IMR-90 (cell line): ENCODE measurements around the gene SOX6. TPM values are rescaled to one million over a fixed set of nuclear protein-coding genes. Genes with fewer than 3 reads are reported as not detected.

Source experiments
- ATAC-seq: fragments of 200-7000 bp; cut with Tn5 transposase; 2 replicates; pipeline ENCODE4 v1.9.1; 2020; ENCODE audit warnings: low read depth, mild to moderate bottlenecking, moderate library complexity
- BruUV-seq: library from RNA; stranded (reverse); fragments of 400-500 nt; replicated peaks from 2 replicates; lab custom pipeline; 2021; lab: Mats Ljungman, UMichigan
- CTCF ChIA-PET: fragments of 300-600 bp; formaldehyde crosslinking; extraction: SDS; loops from one replicate; lab custom pipeline; 2021; ENCODE audit warnings: antibody characterized with exemption; lab: Yijun Ruan, JAX
- POLR2A ChIA-PET: fragments of 300-600 bp; sonication (Branson Sonifier 250); formaldehyde crosslinking; loops from one replicate; lab custom pipeline; 2022; ENCODE audit warnings: antibody characterized with exemption; ENCODE audit not compliant: unreplicated experiment; lab: Charles Lee
- DNase-seq: peaks from one replicate; pipeline ENCODE4 v3.0.0; 2013
- H2AFZ ChIP-seq: replicated peaks from 2 replicates; pipeline ENCODE3; 2013; ENCODE audit warnings: low read length, mild to moderate bottlenecking; ENCODE audit not compliant: poor library complexity
- H2AK5ac ChIP-seq: 2 replicates; pipeline ENCODE4 v1.6.1; 2013; ENCODE audit warnings: low read depth, low read length, inconsistent platforms
- H2AK9ac ChIP-seq: replicated peaks from 2 replicates; pipeline ENCODE3; 2013; ENCODE audit warnings: mild to moderate bottlenecking, low read depth, low read length, moderate library complexity; ENCODE audit not compliant: poor library complexity
- H2BK120ac ChIP-seq: 2 replicates; pipeline ENCODE4 v1.6.1; 2013; ENCODE audit warnings: low read depth, low read length, inconsistent platforms
- H2BK15ac ChIP-seq: 3 replicates; pipeline ENCODE4 v1.6.1; 2013; ENCODE audit warnings: low read depth, low read length, inconsistent platforms
- H2BK20ac ChIP-seq: 2 replicates; pipeline ENCODE4 v1.6.1; 2013; ENCODE audit warnings: low read depth, mild to moderate bottlenecking, inconsistent platforms, low read length, moderate library complexity
- H2BK5ac ChIP-seq: 2 replicates; pipeline ENCODE4 v1.6.1; 2013; ENCODE audit warnings: mild to moderate bottlenecking, low read depth, low read length, inconsistent platforms; ENCODE audit not compliant: poor library complexity, severe bottlenecking
- H3K14ac ChIP-seq: replicated peaks from 2 replicates; pipeline ENCODE4 v1.6.1; 2013; ENCODE audit warnings: low read depth, low read length, inconsistent platforms
- H3K18ac ChIP-seq: 2 replicates; pipeline ENCODE4 v1.6.1; 2013; ENCODE audit warnings: low read depth, low read length, control low read depth
- H3K23ac ChIP-seq: 2 replicates; pipeline ENCODE4 v1.6.1; 2013; ENCODE audit warnings: low read depth, low read length, inconsistent platforms
- H3K27ac ChIP-seq: 2 replicates; pipeline ENCODE4 v1.5.1; 2013; ENCODE audit warnings: mild to moderate bottlenecking, control low read depth, low read length; ENCODE audit not compliant: insufficient read depth
- H3K27me3 ChIP-seq: 2 replicates; pipeline ENCODE4 v1.6.1; 2013; ENCODE audit warnings: low read length; ENCODE audit not compliant: control insufficient read depth, insufficient read depth
- H3K36me3 ChIP-seq: 2 replicates; pipeline ENCODE4 v1.6.1; 2013; ENCODE audit warnings: low read length, mixed read lengths; ENCODE audit not compliant: control insufficient read depth, insufficient read depth
- H3K4ac ChIP-seq: 2 replicates; pipeline ENCODE4 v1.6.1; 2013; ENCODE audit warnings: low read depth, low read length, inconsistent platforms
- H3K4me1 ChIP-seq: 2 replicates; pipeline ENCODE4 v1.6.1; 2013; ENCODE audit warnings: low read length, mixed read lengths; ENCODE audit not compliant: control insufficient read depth, insufficient read depth
- H3K4me2 ChIP-seq: 2 replicates; pipeline ENCODE4 v1.6.1; 2013; ENCODE audit warnings: low read depth, mild to moderate bottlenecking, control low read depth, low read length, moderate library complexity
- H3K4me3 ChIP-seq: 2 replicates; pipeline ENCODE4 v1.5.1; 2013; ENCODE audit warnings: low read depth, mild to moderate bottlenecking, control low read depth, low read length, moderate library complexity; ENCODE audit not compliant: insufficient read depth
- H3K56ac ChIP-seq: 2 replicates; pipeline ENCODE4 v1.6.1; 2013; ENCODE audit warnings: low read length, inconsistent platforms; ENCODE audit not compliant: insufficient read depth; ENCODE audit errors: extremely low read depth
- H3K79me1 ChIP-seq, 2 experiments: 2 replicates each; pipeline ENCODE4 v1.6.1; 2013; ENCODE audit warnings: low read length in 2 of 2, inconsistent platforms in 1 of 2, low read depth in 1 of 2
- H3K9ac ChIP-seq: 2 replicates; pipeline ENCODE4 v1.6.1; 2013; ENCODE audit warnings: low read depth, low read length, control low read depth
- H3K9me1 ChIP-seq: 2 replicates; pipeline ENCODE4 v1.6.1; 2013; ENCODE audit warnings: low read length, inconsistent platforms; ENCODE audit not compliant: insufficient read depth
- H3K9me3 ChIP-seq: 2 replicates; pipeline ENCODE4 v1.6.1; 2013; ENCODE audit warnings: low read length; ENCODE audit not compliant: control insufficient read depth, insufficient read depth
- H4K20me1 ChIP-seq: 2 replicates; pipeline ENCODE4 v1.6.1; 2013; ENCODE audit warnings: low read length, inconsistent platforms; ENCODE audit not compliant: insufficient read depth
- H4K5ac ChIP-seq: 2 replicates; pipeline ENCODE4 v1.6.1; 2013; ENCODE audit warnings: mild to moderate bottlenecking, low read depth, low read length, control low read depth
- H4K8ac ChIP-seq, 2 experiments: 2 replicates each; pipeline ENCODE4 v1.6.1; 2013; ENCODE audit warnings: low read depth in 2 of 2, low read length in 2 of 2, control low read depth in 1 of 2, inconsistent platforms in 1 of 2
- H4K91ac ChIP-seq: 2 replicates; pipeline ENCODE4 v1.6.1; 2013; ENCODE audit warnings: low read depth, low read length, inconsistent platforms; ENCODE audit not compliant: insufficient read depth
- CEBPB ChIP-seq: IDR thresholded peaks from 2 replicates; pipeline ENCODE4 v1.6.1; 2012; ENCODE audit warnings: low read depth, low read length, improper control_type of control experiment
- CTCF ChIP-seq: conservative IDR thresholded peaks from 2 replicates; pipeline ENCODE4 v1.5.1; 2012; ENCODE audit warnings: mild to moderate bottlenecking, low read depth, low read length, improper control_type of control experiment
- MAFK ChIP-seq: IDR thresholded peaks from 2 replicates; pipeline ENCODE4 v1.6.1; 2012; ENCODE audit warnings: low read depth, low read length, improper control_type of control experiment
- MAZ ChIP-seq: IDR thresholded peaks from 2 replicates; pipeline ENCODE4 v1.6.1; 2012; ENCODE audit warnings: low read depth, mild to moderate bottlenecking, low read length, improper control_type of control experiment, moderate library complexity, borderline replicate concordance
- MXI1 ChIP-seq: IDR thresholded peaks from 2 replicates; pipeline ENCODE4 v1.6.1; 2012; ENCODE audit warnings: low read depth, mild to moderate bottlenecking, low read length, moderate library complexity, borderline replicate concordance
- NFE2L2 ChIP-seq: fragments of 150-350 bp; IDR thresholded peaks from 2 replicates; pipeline ENCODE4 v1.6.1; 2016; ENCODE audit warnings: low read depth, mild to moderate bottlenecking, low read length
- SMC3 ChIP-seq: fragments of 150-350 bp; IDR thresholded peaks from 2 replicates; pipeline ENCODE4 v1.6.1; 2016; ENCODE audit warnings: low read depth, mild to moderate bottlenecking, antibody characterized with exemption, low read length, moderate library complexity
- WGBS, 2 experiments: methylation state at CpG; one replicate each; pipeline versions ENCODE4 v1.1.5 to v1.1.7; 2013; ENCODE audit warnings: missing lambda C conversion rate in 2 of 2; ENCODE audit not compliant: insufficient read length in 1 of 2; ENCODE audit errors: extremely low coverage in 2 of 2; 5-methylcytosine and 5-hydroxymethylcytosine counted together
- dilution Hi-C: fragments of 300-500 bp; cut with HindIII; formaldehyde crosslinking; loops from one replicate; pipeline ENCODE4 v1.14.3; 2018; ENCODE audit warnings: low sequenced_read_pairs; ENCODE audit not compliant: unreplicated experiment
- in situ Hi-C: fragments of 300-500 bp; cut with MboI; formaldehyde crosslinking; loops from 3 replicates; pipeline ENCODE4 v1.14.3; 2019; ENCODE audit warnings: low sequenced_read_pairs, inconsistent platforms, mixed read lengths
- intact Hi-C: fragments of 100-400 bp; cut with micrococcal nuclease; formaldehyde crosslinking; loops from 2 replicates; pipeline ENCODE4 v1.10.0; 2022
- polyA plus RNA-seq, 3 experiments: library from polyadenylated mRNA; depleted of rRNA; stranded (reverse); fragments of >200 nt; gene quantifications; 2 replicates each; pipeline ENCODE4 v1.2.3, GENCODE V29; 2012; ENCODE audit warnings: low replicate concordance in 1 of 3
- total RNA-seq: library from RNA; depleted of rRNA; stranded (reverse); fragments of >200 nt; gene quantifications from 2 replicates; pipeline ENCODE4 v1.2.3, GENCODE V29; 2012

SOX6 gene
- total and polyA plus RNA-seq, 2 of the 4 experiments (the other 2 are of a cell fraction): 1.7 to 7.7 TPM

GRCh38 chr11:16299884-16300782, 56.2 kb downstream of the SOX6 start:
- H4K8ac ChIP-seq: 0 out of 4 replicates have a peak overlapping the region, but pooled peaks of 1 of the 2 experiments have one; percentile 4
- no peak overlapping the region for H3K4me2 ChIP-seq
- no peak overlapping the region for H4K91ac ChIP-seq
- no peak overlapping the region for H2BK5ac ChIP-seq
- no peak for ATAC-seq
- in situ Hi-C loops (no loop called here), dilution Hi-C loops (no loop called here), intact Hi-C loops (no loop called here)
- no peak overlapping the region for H3K56ac ChIP-seq
- no peak overlapping the region for H2BK120ac ChIP-seq
- no peaks in the 10 kb centered on the region for H3K27me3 ChIP-seq
- no peaks in the 10 kb centered on the region for H4K20me1 ChIP-seq
- H3K4ac ChIP-seq: no peak overlapping the region
- no peak overlapping the region for H3K14ac ChIP-seq
- H3K79me1 ChIP-seq: no peaks in the 10 kb centered on the region; a peak in 1 of 4 replicates
- no peak overlapping the region for H2BK15ac ChIP-seq
- no peaks in the 10 kb centered on the region; the same call in 1 of the 2 replicates for H3K9me1 ChIP-seq
- CTCF ChIA-PET: interaction anchor here (0.7 kb wide), 1 partner anchor 11 kb away, joined by 3 read pairs; no protein-coding TSS in a partner anchor
- no peak overlapping the region for H3K18ac ChIP-seq
- no TSS peak for BruUV-seq
- H3K4me3 ChIP-seq: no peak overlapping the region
- H2AK9ac ChIP-seq: no peak overlapping the region
- H2BK20ac ChIP-seq: no peak overlapping the region
- H2AFZ ChIP-seq: no peak overlapping the region
- WGBS, 2 experiments: no CpG with 5 or more reads among the region's 8 CpGs
- H3K36me3 ChIP-seq: no peaks in the 10 kb centered on the region
- H4K5ac ChIP-seq: no peak overlapping the region
- no peak overlapping the region for H3K27ac ChIP-seq
- no peak overlapping the region for H3K23ac ChIP-seq
- POLR2A ChIA-PET: no interaction called here
- H2AK5ac ChIP-seq: no peak overlapping the region
- no peaks in the 10 kb centered on the region for H3K9me3 ChIP-seq
- no peak for TF ChIP-seq NFE2L2
- no peak for TF ChIP-seq MXI1
- peak; percentile 42; the same call in 1 of the 2 replicates for TF ChIP-seq MAFK
- no peak for TF ChIP-seq CEBPB
- no peak for TF ChIP-seq MAZ
- no peak for TF ChIP-seq SMC3
- no peak for TF ChIP-seq CTCF
- H3K4me1 ChIP-seq: no peaks in the 10 kb centered on the region
- no peak for DNase-seq
- no peak overlapping the region for H3K9ac ChIP-seq
